K562 (cell line): Measurements from ENCODE around the gene MLH1.

ENCODE experiments used
- CTCF ChIP-seq, 3 experiments: IDR thresholded peaks in 2 of 3; conservative IDR thresholded peaks in 1 of 3; 2 replicates each; pipeline ENCODE4 v1.5.1; 2011 to 2012; ENCODE audit warnings: low read length in 3 of 3, mild to moderate bottlenecking in 3 of 3, control low read depth in 2 of 3, improper control_type of control experiment in 1 of 3, inconsistent platforms in 1 of 3, low read depth in 1 of 3, mixed read lengths in 1 of 3, moderate library complexity in 1 of 3; ENCODE audit not compliant: insufficient read depth in 2 of 3
- CUX1 ChIP-seq: fragments of 200-800 bp; sonication (Bioruptor generic); IDR thresholded peaks from 2 replicates; pipeline ENCODE4 v1.6.1; 2016; ENCODE audit warnings: missing genetic modification characterization, missing compliant biosample characterization
- DNMT1 ChIP-seq: fragments of 450-650 bp; IDR thresholded peaks from 2 replicates; pipeline ENCODE4 v1.6.1; 2016; ENCODE audit warnings: antibody characterized with exemption, mild to moderate bottlenecking
- RBBP5 ChIP-seq: fragments of 200-600 bp; sonication (generic); IDR thresholded peaks from 2 replicates; pipeline ENCODE4 v1.6.1; 2012; ENCODE audit warnings: borderline replicate concordance, mild to moderate bottlenecking, low read length, control low read depth, inconsistent platforms; ENCODE audit not compliant: insufficient read depth, poor library complexity, severe bottlenecking
- TAF1 ChIP-seq: IDR thresholded peaks from 2 replicates; pipeline ENCODE4 v1.6.1; 2011; ENCODE audit warnings: mild to moderate bottlenecking, low read length, moderate library complexity; ENCODE audit not compliant: insufficient read depth, control insufficient read depth, severe bottlenecking; ENCODE audit errors: extremely low read depth
- ZFP36 ChIP-seq: fragments of 150-350 bp; IDR thresholded peaks from 2 replicates; pipeline ENCODE4 v1.6.1; 2018; ENCODE audit warnings: low read length, low read depth; ENCODE audit not compliant: partially characterized antibody
- ZNF592 ChIP-seq: fragments of 450-650 bp; IDR thresholded peaks from 2 replicates; pipeline ENCODE4 v1.6.1; 2017; ENCODE audit warnings: antibody characterized with exemption, mild to moderate bottlenecking
- TF ChIP-seq, protein P1 (sequence below): fragments of 450-650 bp; formaldehyde crosslinking; IDR thresholded peaks from 2 replicates; pipeline ENCODE4 v1.4.0; 2020; ENCODE audit warnings: mild to moderate bottlenecking, moderate library complexity

DNA sequence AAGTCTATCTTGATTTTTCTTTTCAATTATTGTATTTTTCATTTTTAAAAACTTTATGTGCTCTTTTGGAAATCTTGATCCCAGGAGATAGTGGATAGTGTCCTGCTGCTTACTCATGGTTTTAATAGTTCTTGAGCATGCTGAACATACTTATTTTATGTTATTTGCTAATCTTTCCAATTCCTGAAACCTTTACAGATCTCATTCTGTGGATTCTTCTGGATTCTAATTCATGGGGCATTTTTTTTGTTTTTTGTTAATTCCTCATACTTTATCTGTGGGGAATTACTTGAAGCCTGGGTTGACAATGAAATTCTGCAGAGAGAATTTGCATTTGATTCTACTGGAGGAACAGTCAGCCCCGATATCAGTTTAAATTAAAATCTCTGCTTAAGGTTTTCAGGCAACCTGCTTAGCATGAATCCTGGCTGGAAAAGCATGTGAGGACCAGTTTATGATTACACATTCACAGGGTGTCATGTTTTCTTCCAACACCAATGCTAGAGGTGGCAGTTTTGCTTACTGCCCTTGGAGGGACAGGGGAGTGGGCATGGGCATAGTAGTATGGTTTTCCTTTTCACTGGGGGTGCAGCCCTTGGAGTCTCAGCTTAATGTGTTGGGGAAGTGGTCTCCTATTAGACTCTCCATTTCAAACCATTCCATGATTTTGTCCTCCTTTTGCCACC lies 46.0 kb downstream of the MLH1 start:
- TF ChIP-seq ZFP36 (no peak), RBBP5 (no peak), DNMT1 (no peak), CUX1 (CRISPR knock-in tag) (no peak), TAF1 (no peak), CTCF (IDR thresholded peaks at IDR 0.05 in 2 of 3, conservative IDR thresholded peaks at IDR 0.05 in 1 of 3; ENCODE audit: insufficient read depth in 2 of 3, low read depth in 1 of 3, low read length in 3 of 3) (no peak), ZNF592 (no peak)
- TF ChIP-seq, protein P1, sequence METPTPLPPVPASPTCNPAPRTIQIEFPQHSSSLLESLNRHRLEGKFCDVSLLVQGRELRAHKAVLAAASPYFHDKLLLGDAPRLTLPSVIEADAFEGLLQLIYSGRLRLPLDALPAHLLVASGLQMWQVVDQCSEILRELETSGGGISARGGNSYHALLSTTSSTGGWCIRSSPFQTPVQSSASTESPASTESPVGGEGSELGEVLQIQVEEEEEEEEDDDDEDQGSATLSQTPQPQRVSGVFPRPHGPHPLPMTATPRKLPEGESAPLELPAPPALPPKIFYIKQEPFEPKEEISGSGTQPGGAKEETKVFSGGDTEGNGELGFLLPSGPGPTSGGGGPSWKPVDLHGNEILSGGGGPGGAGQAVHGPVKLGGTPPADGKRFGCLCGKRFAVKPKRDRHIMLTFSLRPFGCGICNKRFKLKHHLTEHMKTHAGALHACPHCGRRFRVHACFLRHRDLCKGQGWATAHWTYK, result no peak
